HG03521 (cell line): ENCODE measurements around the gene CDKAL1.
"Not testable (repeated sequence)": the region's sequence is repeated elsewhere in the genome, so short reads cannot be mapped to it uniquely, and the experiment has no call there.

ENCODE experiments used
- ATAC-seq: cut with Tn5 transposase; IDR thresholded peaks from one replicate; pipeline ENCODE4 v1.9.1; 2021; ENCODE audit warnings: mild to moderate bottlenecking, moderate library complexity; ENCODE audit not compliant: unreplicated experiment

The CDKAL1 gene

GRCh38 chr6:20589266-20589665 is 55.0 kb downstream of the CDKAL1 start:
- no peak for ATAC-seq

- ATAC-seq: not testable (repeated sequence)
These were observed 56.2 kb downstream of the CDKAL1 start for GRCh38 chr6:20590476-20590875.

DNA sequence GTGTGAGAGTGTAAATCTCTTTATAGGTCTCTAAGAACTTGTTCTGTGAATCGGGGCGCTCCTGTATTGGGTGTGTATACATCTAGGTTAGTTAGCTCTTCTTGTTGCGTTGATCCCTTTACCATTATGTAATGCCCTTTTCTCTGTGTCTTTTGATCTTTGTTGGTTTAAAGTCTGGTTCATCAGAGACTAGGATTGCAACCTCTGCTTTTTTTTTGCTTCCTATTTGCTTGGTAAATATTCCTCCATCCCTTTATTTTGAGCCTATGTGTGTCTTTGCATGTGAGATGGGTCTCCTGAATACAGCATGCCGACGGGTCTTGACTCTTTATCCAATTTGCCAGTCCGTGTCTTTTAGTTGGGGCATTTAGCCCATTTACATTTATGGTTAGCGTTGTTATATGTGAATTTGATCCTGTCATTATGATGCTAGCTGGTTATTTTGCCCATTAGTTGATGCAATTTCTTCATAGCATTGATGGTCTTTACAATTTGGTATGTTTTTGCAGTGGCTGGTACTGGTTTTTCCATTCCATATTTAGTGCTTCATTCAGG is 60.1 kb downstream of the CDKAL1 start:
- ATAC-seq: not testable (repeated sequence)

- peak; percentile 43 for ATAC-seq
These were observed 65.2 kb downstream of the CDKAL1 start for GRCh38 chr6:20599302-20600051.

GRCh38 chr6:20600831-20601230 is 66.6 kb downstream of the CDKAL1 start:
- no peak for ATAC-seq

- ATAC-seq: no peak
These were observed 69.9 kb downstream of the CDKAL1 start for GRCh38 chr6:20604159-20604558.

DNA sequence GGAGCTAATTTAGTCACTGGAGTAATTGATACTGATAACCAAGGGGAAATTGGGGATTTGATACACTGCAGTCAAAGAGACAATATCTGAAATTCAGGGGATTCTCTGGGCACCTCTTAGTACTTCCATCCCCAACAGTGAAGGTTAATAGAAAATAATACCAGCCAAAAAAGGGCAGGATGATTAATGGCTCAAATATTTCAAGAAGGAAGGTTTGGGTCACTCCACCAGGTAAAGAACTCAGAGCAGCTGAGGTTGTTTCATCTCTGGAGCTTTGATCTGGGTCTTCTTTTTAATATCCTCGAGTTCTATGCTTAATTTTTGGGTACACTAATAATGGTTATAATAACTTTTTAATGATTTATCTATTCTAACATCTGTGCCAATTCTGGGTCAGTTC is 70.8 kb downstream of the CDKAL1 start:
- no peak for ATAC-seq

GRCh38 chr6:20605581-20605980 is 71.3 kb downstream of the CDKAL1 start:
- ATAC-seq: no peak

- no peak for ATAC-seq
These were observed 72.6 kb downstream of the CDKAL1 start for GRCh38 chr6:20606831-20607230.

GRCh38 chr6:20608356-20608755 is 74.1 kb downstream of the CDKAL1 start:
- no peak for ATAC-seq

DNA sequence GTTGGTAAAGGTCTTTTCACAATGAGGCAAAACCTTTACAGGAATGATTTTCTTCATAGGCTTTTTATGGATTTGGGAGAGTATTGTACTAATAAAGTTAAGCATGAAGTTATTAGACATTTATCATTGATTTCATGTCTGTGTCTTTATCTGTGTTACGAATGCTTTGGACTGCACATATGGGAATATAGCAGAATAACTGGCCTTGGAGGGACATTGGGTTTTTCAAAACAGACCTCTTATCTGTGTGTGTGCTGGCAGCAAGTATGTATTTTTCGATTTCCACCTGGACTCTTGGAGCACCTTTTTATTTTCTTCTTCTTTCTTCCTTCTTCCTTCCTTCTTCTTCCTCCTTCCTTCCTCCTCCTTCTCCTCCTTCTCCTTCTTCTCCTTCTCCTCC is 74.6 kb downstream of the CDKAL1 start:
- ATAC-seq: no peak

DNA sequence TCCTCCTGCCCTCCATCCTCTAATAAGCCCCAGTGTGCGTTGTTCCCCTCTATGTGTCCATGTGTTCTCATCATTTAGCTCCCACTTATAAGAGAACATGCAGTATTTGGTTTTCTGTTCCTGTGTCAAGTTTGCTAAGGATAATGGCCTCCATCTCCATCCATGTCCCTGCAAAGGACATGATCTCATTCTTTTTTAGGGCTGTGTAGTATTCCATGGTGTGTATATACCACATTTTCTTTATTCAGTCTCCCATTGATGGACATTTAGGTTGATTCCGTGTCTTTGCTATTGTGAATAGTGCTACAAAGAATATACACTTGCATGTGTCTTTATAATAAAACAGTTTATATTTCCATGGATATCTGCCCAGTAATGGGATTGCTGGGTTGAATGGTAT is 75.7 kb downstream of the CDKAL1 start:
- ATAC-seq: not testable (repeated sequence)

DNA sequence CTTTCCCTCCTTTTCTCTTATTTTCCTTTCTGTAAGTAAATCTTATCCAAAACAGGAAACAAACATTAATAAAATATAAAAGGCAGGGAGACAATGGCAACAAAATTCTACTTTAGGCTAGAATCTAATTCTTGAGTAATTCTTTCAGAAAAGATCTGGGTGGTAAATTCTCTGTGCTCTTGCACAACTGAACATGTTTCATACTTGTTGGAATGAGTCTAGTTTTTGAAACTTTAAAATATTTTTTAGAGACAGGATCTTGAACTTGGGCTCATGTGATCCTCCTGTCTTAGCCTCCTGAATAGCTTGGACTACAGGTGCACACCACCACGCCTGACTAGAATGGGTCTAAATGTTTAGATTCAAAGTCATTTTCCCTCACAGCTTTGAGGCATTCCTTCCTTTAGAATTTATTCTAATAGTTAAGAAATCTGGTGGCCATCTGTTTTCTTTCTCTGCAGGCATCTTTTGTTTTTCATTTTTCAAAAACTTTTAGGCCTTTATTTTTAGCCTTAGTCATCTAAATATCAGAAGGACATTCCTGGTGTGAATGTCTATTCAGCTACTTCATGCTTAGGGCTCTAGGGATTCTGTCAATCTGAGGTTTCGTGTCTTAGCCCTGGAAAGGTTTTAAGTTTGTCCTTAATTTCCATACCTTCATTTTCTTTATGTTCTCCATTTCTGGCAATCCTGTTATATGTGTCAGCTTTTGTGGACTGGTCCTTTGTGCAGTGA is 76.5 kb downstream of the CDKAL1 start:
- ATAC-seq: no peak

- ATAC-seq: not testable (repeated sequence)
These were observed 83.3 kb downstream of the CDKAL1 start for GRCh38 chr6:20617537-20617936.

GRCh38 chr6:20620043-20620442 is 85.8 kb downstream of the CDKAL1 start:
- no peak for ATAC-seq

DNA sequence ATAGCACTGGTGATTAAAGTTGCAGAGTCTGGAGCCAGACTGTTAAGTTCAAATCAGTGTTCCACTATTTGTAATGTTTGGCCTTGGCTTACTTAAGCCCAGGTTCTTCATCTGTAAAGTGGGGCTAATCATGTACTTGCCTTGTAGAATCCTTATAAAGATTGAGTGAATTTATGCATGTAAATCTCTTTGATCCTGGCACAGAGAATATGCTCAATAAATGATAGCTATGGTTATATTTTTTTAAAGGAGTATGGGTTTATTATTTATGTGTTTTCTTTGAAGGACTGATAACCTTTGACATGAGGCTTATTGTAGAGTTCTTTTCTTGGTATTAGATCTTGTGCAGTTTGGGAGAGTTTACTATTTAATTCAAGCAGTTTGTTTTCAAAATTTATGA is 89.5 kb downstream of the CDKAL1 start:
- no peak for ATAC-seq

DNA sequence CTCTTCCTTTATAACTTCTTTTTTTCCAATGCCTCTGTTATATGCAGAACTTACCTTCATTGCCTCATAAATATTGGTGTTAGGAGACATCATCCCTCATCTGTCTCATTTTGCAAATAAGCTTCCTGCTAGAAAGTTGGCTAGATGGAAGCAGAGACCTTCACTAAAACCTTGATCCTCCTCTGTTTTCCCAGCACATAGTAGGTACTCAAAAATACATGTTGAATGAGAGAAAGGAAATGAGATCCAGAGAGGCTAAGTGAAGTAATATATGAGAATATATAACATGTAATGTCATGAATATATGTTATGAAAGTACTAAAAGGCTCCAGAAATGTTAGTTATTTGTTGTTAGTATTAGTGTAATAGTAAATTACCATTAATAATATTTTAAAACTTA is 91.9 kb downstream of the CDKAL1 start:
- ATAC-seq: no peak

DNA sequence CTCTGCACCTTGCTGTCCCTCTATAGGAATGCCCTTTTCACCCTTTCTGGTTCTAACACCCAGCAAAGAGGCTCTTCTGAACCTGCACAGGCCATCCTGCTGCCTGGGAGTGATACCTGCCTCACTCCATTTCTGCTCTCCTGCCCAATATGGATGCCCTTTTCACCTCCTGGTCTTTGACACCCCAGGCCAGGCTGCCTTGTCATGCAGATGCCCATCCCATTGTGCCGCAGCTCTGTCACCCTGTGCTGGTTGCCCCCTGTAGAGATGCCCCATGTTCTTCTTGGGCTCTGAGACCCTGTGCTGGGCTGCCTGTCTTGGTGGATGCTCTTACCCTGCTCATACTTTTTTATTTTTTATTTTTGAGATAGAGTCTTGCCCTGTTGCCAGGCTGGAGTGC is 95.3 kb downstream of the CDKAL1 start:
- ATAC-seq: no peak

DNA sequence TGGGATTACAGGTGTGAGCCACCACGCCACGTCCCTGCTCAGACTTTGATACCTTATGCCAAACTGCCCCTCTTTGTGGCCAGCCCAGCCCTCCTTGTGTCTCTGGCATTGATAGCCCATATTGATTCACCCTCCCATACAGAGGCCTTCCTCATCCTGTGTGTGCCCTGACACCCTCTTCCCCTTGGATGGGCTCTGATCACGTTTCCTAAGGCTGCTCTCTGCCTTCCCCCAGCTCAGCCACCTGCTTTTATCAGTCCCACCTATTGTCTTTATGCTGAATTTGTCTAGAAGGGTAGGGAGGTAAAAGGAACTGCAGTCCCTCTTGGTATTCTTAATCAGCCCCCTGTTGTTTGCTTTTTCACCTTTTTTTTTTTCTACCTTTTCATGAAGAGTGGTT is 95.9 kb downstream of the CDKAL1 start:
- ATAC-seq: no peak

DNA sequence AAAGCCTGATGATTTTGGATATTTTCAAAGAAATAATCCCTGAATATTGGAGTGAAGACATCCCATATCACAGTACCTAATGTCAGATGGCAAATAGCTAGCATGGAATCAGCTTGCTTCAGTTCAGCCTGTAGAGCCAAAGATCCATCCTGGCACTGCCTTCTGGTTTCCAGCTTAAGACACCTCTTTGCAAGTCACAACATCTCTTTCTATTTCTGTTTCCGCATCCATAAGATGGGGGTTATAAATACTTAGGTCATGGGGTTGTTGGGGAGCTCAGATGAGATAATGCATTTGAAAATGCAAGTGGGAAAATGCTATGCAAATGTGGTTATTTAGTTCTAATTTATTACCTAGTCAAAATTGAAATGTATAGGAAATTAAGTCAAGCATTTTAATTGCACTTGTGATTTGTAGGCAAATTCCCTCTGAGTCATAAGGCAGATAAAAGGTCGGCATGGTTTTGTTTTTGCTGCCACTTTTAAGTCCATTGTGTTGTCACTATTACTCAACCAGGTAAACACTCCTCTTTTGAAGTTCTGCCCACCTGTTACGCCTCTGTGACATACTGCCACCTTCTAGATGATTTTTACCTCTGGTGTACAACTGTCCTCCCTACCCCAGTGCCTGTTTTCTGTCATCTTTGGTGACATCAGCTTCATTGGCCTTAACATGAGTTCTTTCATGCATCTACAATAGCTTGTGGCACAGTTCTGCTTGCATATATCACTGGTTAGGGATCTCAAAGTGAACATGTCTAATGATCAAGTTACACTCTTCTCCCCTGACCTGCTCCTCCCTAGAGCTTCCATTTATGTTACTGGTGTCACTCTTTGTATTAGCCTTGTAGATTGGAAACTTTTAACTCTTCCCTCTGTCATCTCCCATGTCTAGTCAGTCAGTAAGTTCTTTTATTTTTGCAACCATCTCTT is 96.6 kb downstream of the CDKAL1 start:
- no peak for ATAC-seq

DNA sequence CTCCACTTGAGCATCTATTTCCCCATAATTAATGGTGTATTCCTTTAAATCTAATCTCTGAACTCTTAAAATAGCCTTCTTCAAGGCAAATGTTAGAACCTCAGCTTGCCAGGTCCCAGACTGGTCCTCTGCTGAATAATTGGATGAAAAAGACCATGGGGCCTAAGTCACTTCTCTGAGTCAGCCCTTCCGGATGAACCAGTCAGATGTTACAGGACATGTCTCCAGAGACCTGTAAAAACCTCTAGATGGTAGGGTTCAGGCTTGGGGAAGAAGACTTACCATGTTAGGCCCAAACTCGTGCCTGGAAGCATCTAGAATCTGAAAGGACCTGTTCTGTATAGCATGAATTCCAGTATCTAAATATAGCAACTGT is 97.3 kb downstream of the CDKAL1 start:
- ATAC-seq: no peak
